SK-N-SH treated with all-trans-retinoic acid at 6 μM for 48 hours (cell line): ENCODE data around the gene SOX5.

Experiments used
- ARNTL ChIP-seq: fragments of 450-650 bp; formaldehyde crosslinking; IDR thresholded peaks from 2 replicates; pipeline ENCODE4 v1.5.0; 2020; ENCODE audit warnings: low read depth, mild to moderate bottlenecking, moderate library complexity, borderline replicate concordance
- ISL1 ChIP-seq: fragments of 250-450 bp; sonication (Bioruptor Pico); IDR thresholded peaks from 2 replicates; pipeline ENCODE4 v2.1.2; 2022; ENCODE audit warnings: mild to moderate bottlenecking, moderate library complexity
- RARB ChIP-seq: fragments of 250-450 bp; sonication (Bioruptor Pico); IDR thresholded peaks from 2 replicates; pipeline ENCODE4 v1.8.0; 2021; ENCODE audit warnings: mild to moderate bottlenecking, moderate library complexity
- TOX ChIP-seq: fragments of 250-450 bp; sonication (Bioruptor Pico); IDR thresholded peaks from 2 replicates; pipeline ENCODE4 v1.8.0; 2021; ENCODE audit warnings: mild to moderate bottlenecking, moderate library complexity, borderline replicate concordance
- ZNF70 ChIP-seq: fragments of 450-650 bp; formaldehyde crosslinking; IDR thresholded peaks from 2 replicates; pipeline ENCODE4 v1.5.0; 2020; ENCODE audit warnings: mild to moderate bottlenecking, moderate library complexity
- TF ChIP-seq, protein P1 (sequence below): fragments of 250-450 bp; sonication (Bioruptor Pico); IDR thresholded peaks from 2 replicates; pipeline ENCODE4 v1.8.0; 2020; ENCODE audit warnings: mild to moderate bottlenecking, moderate library complexity, borderline replicate concordance
- TF ChIP-seq, protein P2 (sequence below): fragments of 250-450 bp; sonication (Bioruptor Pico); IDR thresholded peaks from 2 replicates; pipeline ENCODE4 v1.5.1; 2021; ENCODE audit warnings: mild to moderate bottlenecking, moderate library complexity
- TF ChIP-seq, protein P3 (sequence below): fragments of 250-450 bp; sonication (Bioruptor Pico); IDR thresholded peaks from 2 replicates; pipeline ENCODE4 v1.5.0; 2020; ENCODE audit warnings: mild to moderate bottlenecking, moderate library complexity

DNA sequence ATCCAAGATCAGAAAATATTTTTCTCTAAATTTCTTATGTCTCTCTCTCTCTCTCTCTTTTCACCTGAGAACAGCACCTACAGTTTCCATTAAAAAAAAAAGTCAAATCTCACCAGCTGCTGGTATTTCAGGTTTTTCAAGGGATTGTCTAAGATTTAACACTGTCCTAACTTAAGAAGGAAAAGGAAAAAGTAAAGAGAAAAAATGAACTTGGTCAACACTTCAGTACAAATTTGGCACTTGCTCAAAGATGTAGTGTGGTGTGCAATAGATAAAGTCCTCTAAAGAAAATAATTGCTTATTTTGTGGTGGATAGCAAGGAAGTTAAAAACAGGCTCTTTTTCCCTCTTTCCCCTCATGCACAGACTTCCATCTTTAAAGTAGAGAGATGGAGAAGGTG lies 416.2 kb downstream of the SOX5 start:
- TF ChIP-seq, protein P1, sequence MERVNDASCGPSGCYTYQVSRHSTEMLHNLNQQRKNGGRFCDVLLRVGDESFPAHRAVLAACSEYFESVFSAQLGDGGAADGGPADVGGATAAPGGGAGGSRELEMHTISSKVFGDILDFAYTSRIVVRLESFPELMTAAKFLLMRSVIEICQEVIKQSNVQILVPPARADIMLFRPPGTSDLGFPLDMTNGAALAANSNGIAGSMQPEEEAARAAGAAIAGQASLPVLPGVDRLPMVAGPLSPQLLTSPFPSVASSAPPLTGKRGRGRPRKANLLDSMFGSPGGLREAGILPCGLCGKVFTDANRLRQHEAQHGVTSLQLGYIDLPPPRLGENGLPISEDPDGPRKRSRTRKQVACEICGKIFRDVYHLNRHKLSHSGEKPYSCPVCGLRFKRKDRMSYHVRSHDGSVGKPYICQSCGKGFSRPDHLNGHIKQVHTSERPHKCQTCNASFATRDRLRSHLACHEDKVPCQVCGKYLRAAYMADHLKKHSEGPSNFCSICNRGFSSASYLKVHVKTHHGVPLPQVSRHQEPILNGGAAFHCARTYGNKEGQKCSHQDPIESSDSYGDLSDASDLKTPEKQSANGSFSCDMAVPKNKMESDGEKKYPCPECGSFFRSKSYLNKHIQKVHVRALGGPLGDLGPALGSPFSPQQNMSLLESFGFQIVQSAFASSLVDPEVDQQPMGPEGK (CRISPR knock-in tag), result no peak
- TF ChIP-seq, protein P2, sequence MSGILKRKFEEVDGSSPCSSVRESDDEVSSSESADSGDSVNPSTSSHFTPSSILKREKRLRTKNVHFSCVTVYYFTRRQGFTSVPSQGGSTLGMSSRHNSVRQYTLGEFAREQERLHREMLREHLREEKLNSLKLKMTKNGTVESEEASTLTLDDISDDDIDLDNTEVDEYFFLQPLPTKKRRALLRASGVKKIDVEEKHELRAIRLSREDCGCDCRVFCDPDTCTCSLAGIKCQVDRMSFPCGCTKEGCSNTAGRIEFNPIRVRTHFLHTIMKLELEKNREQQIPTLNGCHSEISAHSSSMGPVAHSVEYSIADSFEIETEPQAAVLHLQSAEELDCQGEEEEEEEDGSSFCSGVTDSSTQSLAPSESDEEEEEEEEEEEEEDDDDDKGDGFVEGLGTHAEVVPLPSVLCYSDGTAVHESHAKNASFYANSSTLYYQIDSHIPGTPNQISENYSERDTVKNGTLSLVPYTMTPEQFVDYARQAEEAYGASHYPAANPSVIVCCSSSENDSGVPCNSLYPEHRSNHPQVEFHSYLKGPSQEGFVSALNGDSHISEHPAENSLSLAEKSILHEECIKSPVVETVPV, result no peak
- TF ChIP-seq ARNTL, result no peak
- no peak for TF ChIP-seq ZNF70 (CRISPR knock-in tag)
- no peak for TF ChIP-seq RARB (CRISPR knock-in tag)
- TF ChIP-seq, protein P3, sequence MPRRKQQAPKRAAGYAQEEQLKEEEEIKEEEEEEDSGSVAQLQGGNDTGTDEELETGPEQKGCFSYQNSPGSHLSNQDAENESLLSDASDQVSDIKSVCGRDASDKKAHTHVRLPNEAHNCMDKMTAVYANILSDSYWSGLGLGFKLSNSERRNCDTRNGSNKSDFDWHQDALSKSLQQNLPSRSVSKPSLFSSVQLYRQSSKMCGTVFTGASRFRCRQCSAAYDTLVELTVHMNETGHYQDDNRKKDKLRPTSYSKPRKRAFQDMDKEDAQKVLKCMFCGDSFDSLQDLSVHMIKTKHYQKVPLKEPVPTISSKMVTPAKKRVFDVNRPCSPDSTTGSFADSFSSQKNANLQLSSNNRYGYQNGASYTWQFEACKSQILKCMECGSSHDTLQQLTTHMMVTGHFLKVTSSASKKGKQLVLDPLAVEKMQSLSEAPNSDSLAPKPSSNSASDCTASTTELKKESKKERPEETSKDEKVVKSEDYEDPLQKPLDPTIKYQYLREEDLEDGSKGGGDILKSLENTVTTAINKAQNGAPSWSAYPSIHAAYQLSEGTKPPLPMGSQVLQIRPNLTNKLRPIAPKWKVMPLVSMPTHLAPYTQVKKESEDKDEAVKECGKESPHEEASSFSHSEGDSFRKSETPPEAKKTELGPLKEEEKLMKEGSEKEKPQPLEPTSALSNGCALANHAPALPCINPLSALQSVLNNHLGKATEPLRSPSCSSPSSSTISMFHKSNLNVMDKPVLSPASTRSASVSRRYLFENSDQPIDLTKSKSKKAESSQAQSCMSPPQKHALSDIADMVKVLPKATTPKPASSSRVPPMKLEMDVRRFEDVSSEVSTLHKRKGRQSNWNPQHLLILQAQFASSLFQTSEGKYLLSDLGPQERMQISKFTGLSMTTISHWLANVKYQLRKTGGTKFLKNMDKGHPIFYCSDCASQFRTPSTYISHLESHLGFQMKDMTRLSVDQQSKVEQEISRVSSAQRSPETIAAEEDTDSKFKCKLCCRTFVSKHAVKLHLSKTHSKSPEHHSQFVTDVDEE, result no peak
- no peak for TF ChIP-seq ISL1 (CRISPR knock-in tag)
- no peak for TF ChIP-seq TOX
